Measurements from ENCODE around the gene RRAS2. TPM values are rescaled to one million over a fixed set of nuclear protein-coding genes. Genes with fewer than 3 reads are reported as not detected.

Gene RRAS2
- total RNA-seq, 1 donor from 2014 or later, result 102 TPM

- Histone ChIP-seq H3K36me3 (ENCODE audit: control insufficient read depth, insufficient read depth, low read length) (no peaks in the 10 kb centered on the region), H3K27me3 (ENCODE audit: control insufficient read depth, insufficient read depth, low read length) (no peaks in the 10 kb centered on the region), H3K4me3 (ENCODE audit: low read depth, low read length) (no peak overlapping the region)
- DNase-seq (ENCODE audit: low read depth), result no peak
- no peak for TF ChIP-seq CTCF (IDR thresholded peaks at IDR 0.05; ENCODE audit: insufficient read depth, low read length, poor library complexity, severe bottlenecking)
Measured at GRCh38 chr11:14341968-14342367, 17.0 kb downstream of the RRAS2 start.

DNA sequence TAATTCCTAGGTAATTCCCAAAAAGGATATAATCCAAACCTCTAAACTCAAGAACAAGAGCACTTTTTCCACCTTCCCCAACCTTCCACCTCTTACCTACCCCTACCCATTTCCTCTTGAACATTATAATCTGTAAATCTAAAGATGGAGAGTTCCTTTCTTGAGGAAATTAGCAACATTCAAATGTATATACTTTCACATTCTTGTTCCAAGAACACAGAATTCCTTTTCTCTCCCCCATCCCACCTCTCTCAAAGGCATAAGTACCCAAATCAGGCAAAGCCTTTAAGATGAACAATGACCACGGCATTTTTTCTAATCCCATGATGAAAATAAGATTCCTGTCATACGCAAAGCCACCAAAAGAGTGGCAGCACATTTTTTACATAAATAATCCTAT lies 18.3 kb downstream of the RRAS2 start:
- Histone ChIP-seq H3K27me3 (ENCODE audit: control insufficient read depth, insufficient read depth, low read length) (no peaks in the 10 kb centered on the region), H3K4me3 (ENCODE audit: low read depth, low read length) (no peak overlapping the region), H3K36me3 (ENCODE audit: control insufficient read depth, insufficient read depth, low read length) (no peaks in the 10 kb centered on the region)
- no peak for TF ChIP-seq CTCF (IDR thresholded peaks at IDR 0.05; ENCODE audit: insufficient read depth, low read length, poor library complexity, severe bottlenecking)
- no peak for DNase-seq (ENCODE audit: low read depth)

- TF ChIP-seq CTCF (IDR thresholded peaks at IDR 0.05; ENCODE audit: insufficient read depth, low read length, poor library complexity, severe bottlenecking), result no peak
Measured at GRCh38 chr11:14339356-14339755, 19.6 kb downstream of the RRAS2 start.

DNA sequence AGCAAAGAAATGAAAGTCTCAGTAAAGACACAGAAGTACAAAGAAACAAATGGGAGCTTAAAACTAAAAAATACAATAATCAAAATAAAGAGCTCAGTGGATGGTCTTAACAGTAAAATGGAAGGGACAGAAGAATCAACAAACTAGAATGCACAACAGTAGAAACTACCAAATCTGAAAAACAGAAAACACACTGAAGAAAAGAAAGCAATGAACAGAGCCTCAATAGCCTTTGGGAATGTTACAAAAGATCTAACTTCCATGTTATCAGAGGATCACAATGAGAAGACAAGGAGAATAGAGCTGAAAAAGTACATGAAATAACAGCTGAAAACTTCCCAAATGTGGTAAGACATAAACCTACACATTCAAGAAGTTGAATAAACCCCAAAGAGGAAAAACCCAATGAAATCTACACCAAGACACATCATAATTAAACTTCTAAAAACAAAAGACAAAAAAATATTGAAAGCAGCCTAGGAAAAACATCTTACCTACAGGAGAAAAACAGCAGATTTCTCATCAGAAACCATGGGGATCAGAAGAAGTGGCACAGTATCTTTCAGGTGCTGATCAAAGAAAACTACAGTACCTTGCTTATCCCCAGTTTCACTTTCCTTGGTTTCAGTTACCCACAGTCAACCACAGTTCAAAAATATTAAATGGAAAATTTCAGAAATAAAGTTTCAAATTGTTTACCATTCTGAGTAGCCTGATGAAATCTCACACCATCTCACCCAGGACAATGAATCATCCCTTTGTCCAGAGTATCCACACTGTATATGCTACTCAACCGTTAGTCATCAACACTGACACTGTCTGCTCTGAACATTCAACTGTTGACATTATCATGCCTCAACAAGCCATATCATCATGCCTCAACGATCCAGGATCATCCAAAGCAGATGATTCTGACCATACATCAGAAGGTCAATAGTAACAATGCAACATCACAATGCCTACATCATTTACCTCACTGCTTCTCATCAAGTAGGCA lies 22.2 kb downstream of the RRAS2 start:
- peaks cover 1% of the 10 kb centered on the region for H3K36me3 ChIP-seq (ENCODE audit: control insufficient read depth, insufficient read depth, low read length)
- no peak for TF ChIP-seq CTCF (IDR thresholded peaks at IDR 0.05; ENCODE audit: insufficient read depth, low read length, poor library complexity, severe bottlenecking)
- H3K27me3 ChIP-seq (ENCODE audit: control insufficient read depth, insufficient read depth, low read length), result no peaks in the 10 kb centered on the region
- peak; percentile 84 for DNase-seq (ENCODE audit: low read depth)
- no peak overlapping the region for H3K4me3 ChIP-seq (ENCODE audit: low read depth, low read length)

More at GRCh38 chr11:14339356-14339755, 19.6 kb downstream of the RRAS2 start:
- H3K36me3 ChIP-seq (ENCODE audit: control insufficient read depth, insufficient read depth, low read length), result peaks cover 1% of the 10 kb centered on the region
- no peak overlapping the region for H3K4me3 ChIP-seq (ENCODE audit: low read depth, low read length)
- H3K27me3 ChIP-seq (ENCODE audit: control insufficient read depth, insufficient read depth, low read length), result no peaks in the 10 kb centered on the region
- DNase-seq (ENCODE audit: low read depth), result no peak

- no peak for TF ChIP-seq CTCF (IDR thresholded peaks at IDR 0.05; ENCODE audit: insufficient read depth, low read length, poor library complexity, severe bottlenecking)
- peaks cover 1% of the 10 kb centered on the region for H3K36me3 ChIP-seq (ENCODE audit: control insufficient read depth, insufficient read depth, low read length)
- no peak overlapping the region for H3K4me3 ChIP-seq (ENCODE audit: low read depth, low read length)
- DNase-seq (ENCODE audit: low read depth), result no peak
- no peaks in the 10 kb centered on the region for H3K27me3 ChIP-seq (ENCODE audit: control insufficient read depth, insufficient read depth, low read length)
Measured at GRCh38 chr11:14335712-14336111, 23.3 kb downstream of the RRAS2 start.

All from kidney epithelial cell (primary cell).